Activated T-cell treated with anti-CD3 and anti-CD28 coated beads, Interleukin-2, amount 50 U/mL, for 72 hours (primary cell): Measurements from ENCODE around the gene PIGQ. TPM values are rescaled to one million over a fixed set of nuclear protein-coding genes. Genes with fewer than 3 reads are reported as not detected.

Source experiments
- ATAC-seq, 2 donors: fragments of 150-1000 bp; cut with Tn5 transposase; replicated peaks in 1 of 2; 2 replicates each; pipeline ENCODE4 v1.10.0; 2021; ENCODE audit warnings: moderate library complexity in 2 of 2, mild to moderate bottlenecking in 1 of 2
- DNase-seq, 2 donors: peaks; one replicate each; pipeline ENCODE4 v3.0.0; 2021 to 2022; ENCODE audit warnings: mixed read lengths in 1 of 2
- H3K27ac Mint-ChIP-seq: one replicate; pipeline ENCODE4 v1.8.0; 2022; ENCODE audit warnings: mild to moderate bottlenecking, moderate library complexity, mixed read lengths
- H3K27me3 Mint-ChIP-seq: one replicate; pipeline ENCODE4 v1.8.0; 2022; ENCODE audit warnings: low read depth, mixed read lengths
- H3K36me3 Mint-ChIP-seq, 2 donors: one replicate each; pipeline ENCODE4 v1.8.0; 2022; ENCODE audit warnings: mixed read lengths in 2 of 2, mild to moderate bottlenecking in 1 of 2; ENCODE audit not compliant: insufficient read depth in 2 of 2
- H3K4me1 Mint-ChIP-seq: one replicate; pipeline ENCODE4 v1.8.0; 2022; ENCODE audit warnings: low read depth, mixed read lengths
- H3K4me3 Mint-ChIP-seq, 2 donors: one replicate each; pipeline ENCODE4 v1.8.0; 2022; ENCODE audit warnings: mild to moderate bottlenecking in 2 of 2, mixed read lengths in 2 of 2, moderate library complexity in 2 of 2
- H3K9me3 Mint-ChIP-seq, 2 donors: one replicate each; pipeline ENCODE4 v1.8.0; 2022; ENCODE audit warnings: mixed read lengths in 2 of 2
- total RNA-seq, 2 donors: library from RNA; stranded (reverse); gene quantifications; one replicate each; pipeline ENCODE4 v1.2.3, GENCODE V29; 2022

Gene PIGQ
- total RNA-seq, 2 donors from 2014 or later, result 18.2 to 22.4 TPM

GRCh38 chr16:632486-633335 lies 62.9 kb downstream of the PIGQ start:
- Mint-ChIP-seq H3K4me3 (no peak overlapping the region), H3K36me3 (no peaks in the 10 kb centered on the region), H3K27me3 (no peaks in the 10 kb centered on the region), H3K27ac (no peak overlapping the region), H3K4me1 (peaks cover 11% of the 10 kb centered on the region), H3K9me3 (no peaks in the 10 kb centered on the region)
- ATAC-seq (no peak), DNase-seq (no peak)

GRCh38 chr16:633336-634050 lies 63.7 kb downstream of the PIGQ start:
- no peak overlapping the region for H3K4me3 Mint-ChIP-seq
- ATAC-seq, result no peak
- no peaks in the 10 kb centered on the region for H3K27me3 Mint-ChIP-seq
- no peaks in the 10 kb centered on the region for H3K9me3 Mint-ChIP-seq
- peaks cover 11% of the 10 kb centered on the region for H3K4me1 Mint-ChIP-seq
- H3K36me3 Mint-ChIP-seq, result no peaks in the 10 kb centered on the region
- no peak for DNase-seq
- H3K27ac Mint-ChIP-seq, result no peak overlapping the region

Other genes starting within 250 kb of the PIGQ start
- gene AXIN1, start 217.2 kb upstream of the PIGQ start, total RNA-seq, result 10 to 100 TPM; 28.8 to 29.4 TPM
- gene MRPL28, start 199.4 kb upstream of the PIGQ start, total RNA-seq, result 10 to 100 TPM; 54.5 to 73.2 TPM
- 10 to 100 TPM; 29.7 to 39.7 TPM for gene PGAP6, start 188.0 kb upstream of the PIGQ start, total RNA-seq
- 10 to 100 TPM; 24.6 to 27.6 TPM for gene NME4, start 172.8 kb upstream of the PIGQ start, total RNA-seq
- 10 to 100 TPM in 1 of 2 donors, 1 to 10 TPM in 1; 7.5 to 10.6 TPM for gene DECR2, start 168.1 kb upstream of the PIGQ start, total RNA-seq
- 10 to 100 TPM; 39.7 to 40.5 TPM for gene RAB11FIP3, start 144.3 kb upstream of the PIGQ start, total RNA-seq
- 10 to 100 TPM; 46.6 to 58.5 TPM for gene CAPN15, start 42.3 kb upstream of the PIGQ start, total RNA-seq
- under 1 TPM in 1 of 2 donors, not detected in 1; 0.10 TPM for gene PRR35, start 9.6 kb upstream of the PIGQ start, total RNA-seq
- gene NHLRC4, start 3.0 kb upstream of the PIGQ start, total RNA-seq, result 1 to 10 TPM; 1.4 TPM
- 10 to 100 TPM; 15.0 to 15.3 TPM for gene RAB40C, start 20.1 kb downstream of the PIGQ start, total RNA-seq
- gene WFIKKN1, start 61.0 kb downstream of the PIGQ start, total RNA-seq, result under 1 TPM; 0.49 to 0.72 TPM
- 10 to 100 TPM; 55.4 to 57.4 TPM for gene METTL26, start 66.3 kb downstream of the PIGQ start, total RNA-seq
- gene MCRIP2, start 71.9 kb downstream of the PIGQ start, total RNA-seq, result 10 to 100 TPM; 27.9 to 34.4 TPM
- gene WDR90, start 79.4 kb downstream of the PIGQ start, total RNA-seq, result 10 to 100 TPM; 40.3 to 47.7 TPM
- 100 to 1,000 TPM; 110 to 115 TPM for gene RHOT2, start 98.2 kb downstream of the PIGQ start, total RNA-seq
- 1 to 10 TPM; 3.5 to 5.8 TPM for gene RHBDL1, start 105.7 kb downstream of the PIGQ start, total RNA-seq
- 10 to 100 TPM; 53.6 to 70.4 TPM for gene STUB1, start 110.4 kb downstream of the PIGQ start, total RNA-seq
- 10 to 100 TPM; 15.7 to 20.7 TPM for gene JMJD8, start 114.4 kb downstream of the PIGQ start, total RNA-seq
- 10 to 100 TPM; 20.5 to 22.9 TPM for gene WDR24, start 120.4 kb downstream of the PIGQ start, total RNA-seq
- gene FBXL16, start 135.8 kb downstream of the PIGQ start, total RNA-seq, result 1 to 10 TPM; 8.8 TPM
- 10 to 100 TPM; 11.1 to 11.7 TPM for gene METRN, start 145.2 kb downstream of the PIGQ start, total RNA-seq
- gene ANTKMT, start 151.2 kb downstream of the PIGQ start, total RNA-seq, result 10 to 100 TPM; 36.4 to 36.9 TPM
- 1 to 10 TPM; 3.0 to 3.9 TPM for gene CCDC78, start 156.5 kb downstream of the PIGQ start, total RNA-seq
- 10 to 100 TPM; 11.4 to 17.6 TPM for gene HAGHL, start 157.1 kb downstream of the PIGQ start, total RNA-seq
- gene CIAO3, start 171.0 kb downstream of the PIGQ start, total RNA-seq, result 10 to 100 TPM; 38.0 to 40.6 TPM
- gene MSLN, start 190.8 kb downstream of the PIGQ start, total RNA-seq, result not detected
- 10 to 100 TPM; 14.0 to 22.7 TPM for gene RPUSD1, start 218.4 kb downstream of the PIGQ start, total RNA-seq
- 10 to 100 TPM; 74.5 to 97.8 TPM for gene CHTF18, start 218.7 kb downstream of the PIGQ start, total RNA-seq
- not detected for gene GNG13, start 230.8 kb downstream of the PIGQ start, total RNA-seq